NOMO-1 treated with dmso at 0.1 percent for 144 hours (cell line): ENCODE results near the gene WNT7A.

Source experiments
- DNase-seq: peaks from one replicate; lab custom pipeline; 2025; ENCODE audit not compliant: unreplicated experiment; lab: John Stamatoyannopoulos, UW

The WNT7A gene

GRCh38 chr3:13846716-13847570, 32.9 kb downstream of the WNT7A start:
- DNase-seq: no peak

GRCh38 chr3:13846238-13846637, 33.6 kb downstream of the WNT7A start:
- DNase-seq: no peak

GRCh38 chr3:13845806-13846205, 34.1 kb downstream of the WNT7A start:
- DNase-seq: no peak

- DNase-seq: no peak
These were observed 35.0 kb downstream of the WNT7A start for GRCh38 chr3:13844911-13845310.

- no peak for DNase-seq
These were observed 35.6 kb downstream of the WNT7A start for GRCh38 chr3:13844286-13844685.

GRCh38 chr3:13843351-13843750, 36.5 kb downstream of the WNT7A start:
- DNase-seq: no peak

GRCh38 chr3:13842226-13842625, 37.6 kb downstream of the WNT7A start:
- DNase-seq: no peak

GRCh38 chr3:13841826-13842225, 38.0 kb downstream of the WNT7A start:
- DNase-seq: no peak

GRCh38 chr3:13841141-13841540, 38.7 kb downstream of the WNT7A start:
- DNase-seq: no peak

GRCh38 chr3:13840456-13840855, 39.4 kb downstream of the WNT7A start:
- no peak for DNase-seq

- DNase-seq: no peak
These were observed 40.0 kb downstream of the WNT7A start for GRCh38 chr3:13839726-13840340.

GRCh38 chr3:13839253-13839652, 40.6 kb downstream of the WNT7A start:
- DNase-seq: no peak

GRCh38 chr3:13838421-13838820, 41.5 kb downstream of the WNT7A start:
- DNase-seq: no peak

- no peak for DNase-seq
These were observed 42.1 kb downstream of the WNT7A start for GRCh38 chr3:13837751-13838150.

GRCh38 chr3:13836658-13837587, 42.9 kb downstream of the WNT7A start:
- no peak for DNase-seq

- no peak for DNase-seq
These were observed 44.6 kb downstream of the WNT7A start for GRCh38 chr3:13835246-13835645.

- no peak for DNase-seq
These were observed 45.4 kb downstream of the WNT7A start for GRCh38 chr3:13834258-13835035.

GRCh38 chr3:13833506-13834257, 46.2 kb downstream of the WNT7A start:
- no peak for DNase-seq

GRCh38 chr3:13832130-13832529, 47.7 kb downstream of the WNT7A start:
- no peak for DNase-seq

GRCh38 chr3:13831386-13831996, 48.4 kb downstream of the WNT7A start:
- no peak for DNase-seq
